GM12874 (cell line): Measurements from ENCODE around the gene EDDM13.
A peak's percentile ranks its signal among the peaks of the same experiment; 100 is the strongest.

Source experiments
- TF ChIP-seq, protein P1 (sequence below): IDR thresholded peaks from 2 replicates; pipeline ENCODE4 v1.5.1; 2011; ENCODE audit warnings: low read depth, mild to moderate bottlenecking, control low read depth, low read length, moderate library complexity; ENCODE audit not compliant: insufficient read depth

EDDM13 gene

DNA sequence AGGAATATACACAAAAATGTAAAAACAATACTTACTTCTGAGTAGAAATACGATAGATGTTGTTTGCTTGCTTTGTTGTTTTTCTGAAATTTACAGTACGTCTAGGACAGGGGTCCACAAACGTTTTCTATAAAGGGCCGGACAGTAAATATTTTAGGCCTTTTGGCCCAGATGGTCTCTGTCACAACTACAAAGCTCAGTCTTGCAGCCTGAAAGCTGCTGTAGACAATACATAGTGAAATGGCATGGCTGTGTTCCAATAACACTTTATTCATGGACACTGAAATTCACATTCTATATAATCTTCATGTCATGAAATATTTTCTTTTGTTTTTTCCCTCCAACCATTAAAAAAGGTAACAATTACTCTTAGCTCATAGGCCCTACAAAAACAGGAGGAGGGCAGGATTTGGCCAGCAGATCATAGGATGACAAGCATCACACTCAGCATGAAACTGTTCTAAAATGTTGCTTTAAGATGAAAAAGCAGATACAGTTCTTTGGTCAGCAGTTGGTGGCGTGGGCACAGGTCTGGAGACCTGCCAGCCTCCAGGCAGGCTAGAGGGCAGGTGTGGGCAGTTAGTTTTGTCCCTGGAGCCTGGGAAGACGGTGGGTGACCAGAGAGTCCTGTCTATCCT, at the start of gene EDDM13:
TSS of gene EDDM13 (plus strand) at position 588 of the 638 bp plus-strand sequence. CDS start 87 bp downstream, outside the sequence.
- TF ChIP-seq, protein P1, sequence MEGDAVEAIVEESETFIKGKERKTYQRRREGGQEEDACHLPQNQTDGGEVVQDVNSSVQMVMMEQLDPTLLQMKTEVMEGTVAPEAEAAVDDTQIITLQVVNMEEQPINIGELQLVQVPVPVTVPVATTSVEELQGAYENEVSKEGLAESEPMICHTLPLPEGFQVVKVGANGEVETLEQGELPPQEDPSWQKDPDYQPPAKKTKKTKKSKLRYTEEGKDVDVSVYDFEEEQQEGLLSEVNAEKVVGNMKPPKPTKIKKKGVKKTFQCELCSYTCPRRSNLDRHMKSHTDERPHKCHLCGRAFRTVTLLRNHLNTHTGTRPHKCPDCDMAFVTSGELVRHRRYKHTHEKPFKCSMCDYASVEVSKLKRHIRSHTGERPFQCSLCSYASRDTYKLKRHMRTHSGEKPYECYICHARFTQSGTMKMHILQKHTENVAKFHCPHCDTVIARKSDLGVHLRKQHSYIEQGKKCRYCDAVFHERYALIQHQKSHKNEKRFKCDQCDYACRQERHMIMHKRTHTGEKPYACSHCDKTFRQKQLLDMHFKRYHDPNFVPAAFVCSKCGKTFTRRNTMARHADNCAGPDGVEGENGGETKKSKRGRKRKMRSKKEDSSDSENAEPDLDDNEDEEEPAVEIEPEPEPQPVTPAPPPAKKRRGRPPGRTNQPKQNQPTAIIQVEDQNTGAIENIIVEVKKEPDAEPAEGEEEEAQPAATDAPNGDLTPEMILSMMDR = no peak

DNA sequence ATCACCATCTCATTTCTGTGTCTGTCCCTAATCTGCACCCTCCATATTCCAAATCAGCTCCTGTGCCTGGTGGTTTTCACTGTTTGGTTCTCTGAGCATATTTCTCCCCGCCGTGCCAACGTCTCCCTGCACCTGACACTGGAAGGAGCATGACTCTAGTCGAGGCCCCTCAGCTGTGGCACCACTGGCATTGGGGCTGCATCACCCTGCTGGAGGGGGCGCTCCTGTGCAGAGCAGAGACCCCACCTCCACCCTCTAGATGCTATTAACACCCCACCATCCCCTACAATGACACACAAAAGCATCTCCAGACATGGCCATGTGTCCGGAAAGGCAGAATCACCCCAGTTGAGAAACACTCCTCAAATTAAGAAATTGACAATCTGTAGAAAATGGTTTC, 49.6 kb upstream of the EDDM13 start:
- TF ChIP-seq, protein P1 = no peak

DNA sequence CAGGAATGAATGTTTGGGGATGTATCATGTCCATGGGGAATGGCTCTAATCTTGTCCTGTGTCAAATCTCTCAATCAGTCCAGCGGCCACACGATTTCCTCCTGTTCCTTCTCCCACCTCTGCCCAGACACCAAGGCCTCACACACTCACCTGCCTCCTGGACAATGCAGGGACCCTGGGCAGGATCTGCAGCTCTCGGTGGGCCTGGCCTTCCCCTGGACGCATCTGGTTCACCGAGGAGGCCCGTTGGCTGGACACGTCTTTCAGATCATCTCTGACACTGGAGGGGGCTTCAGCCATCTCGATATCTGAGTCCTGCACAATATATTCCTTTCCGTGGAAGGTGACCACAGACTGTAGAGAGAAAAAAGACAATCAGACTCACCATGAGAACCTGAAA, 49.1 kb upstream of the EDDM13 start:
- TF ChIP-seq, protein P1 = no peak

- TF ChIP-seq, protein P1 = no peak
Observed at GRCh38 chr19:56245121-56245740, 27.3 kb upstream of the EDDM13 start.

DNA sequence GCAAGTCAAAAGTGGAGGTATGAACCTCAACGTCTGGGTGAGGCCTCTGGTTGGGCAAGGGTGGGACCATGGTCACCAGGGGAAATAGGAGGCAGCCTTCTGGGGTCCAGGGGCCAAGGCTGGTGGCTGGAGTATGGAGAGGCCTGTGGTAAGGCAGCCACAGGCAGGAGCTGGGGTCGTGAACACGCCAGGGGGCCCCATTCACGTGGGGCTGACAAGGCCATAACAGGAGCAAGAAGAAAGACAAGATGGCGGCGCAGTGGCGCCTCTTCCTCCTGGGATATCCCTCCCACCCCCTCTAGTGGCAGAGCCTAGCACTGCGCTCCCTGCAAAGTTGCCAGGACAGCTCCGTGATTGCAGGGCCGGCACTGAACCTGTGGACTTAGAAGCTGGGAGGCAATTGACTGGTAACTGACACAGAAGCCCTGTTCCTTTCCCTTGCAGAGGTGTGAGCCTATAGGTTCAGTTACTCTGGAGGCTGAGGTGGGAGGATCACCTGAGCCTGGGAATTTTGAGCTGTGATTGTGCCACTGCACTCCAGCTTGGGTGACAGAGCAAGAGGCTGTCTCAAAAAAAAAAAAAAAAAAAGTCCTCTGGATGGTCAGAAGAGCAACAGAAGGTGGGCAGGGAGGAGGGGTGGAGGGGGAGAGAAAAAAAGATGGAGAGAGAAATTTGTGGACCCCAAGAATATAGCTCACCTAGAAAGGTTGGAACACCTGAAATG, 19.7 kb upstream of the EDDM13 start:
- TF ChIP-seq, protein P1 = peak; percentile 96

GRCh38 chr19:56253737-56254136, 18.8 kb upstream of the EDDM13 start:
- TF ChIP-seq, protein P1 = peak; percentile 6; the same call in 1 of the 2 replicates

DNA sequence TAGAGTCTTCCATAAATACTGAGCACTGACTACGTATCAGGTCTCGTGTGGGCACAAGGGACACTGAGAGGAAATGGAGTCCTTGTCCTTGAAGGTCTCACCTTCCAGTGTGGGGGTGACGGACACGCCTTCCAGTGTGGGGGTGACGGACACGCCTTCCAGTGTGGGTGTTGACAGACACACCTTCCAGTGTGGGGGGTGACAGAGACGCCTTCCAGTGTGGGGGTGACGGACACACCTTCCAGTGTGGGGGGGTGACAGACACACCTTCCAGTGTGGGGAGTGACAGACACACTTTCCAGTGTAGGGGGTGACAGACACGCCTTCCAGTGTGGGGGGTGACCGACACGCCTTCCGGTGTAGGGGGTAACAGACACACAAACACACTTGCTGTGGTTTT, 14.3 kb upstream of the EDDM13 start:
- TF ChIP-seq, protein P1 = no peak
